GM18499 (cell line): ENCODE data around the gene CATSPER3.

Experiments used
- ATAC-seq: cut with Tn5 transposase; IDR thresholded peaks from one replicate; pipeline ENCODE4 v1.9.1; 2021; ENCODE audit warnings: moderate number of reproducible peaks; ENCODE audit not compliant: insufficient read depth, unreplicated experiment

CATSPER3 gene

GRCh38 chr5:135027697-135028615, 60.2 kb downstream of the CATSPER3 start:
- no peak for ATAC-seq

- no peak for ATAC-seq
Measured at GRCh38 chr5:135028791-135029476, 61.2 kb downstream of the CATSPER3 start.

- ATAC-seq = no peak
Measured at GRCh38 chr5:135029477-135030122, 61.9 kb downstream of the CATSPER3 start.

DNA sequence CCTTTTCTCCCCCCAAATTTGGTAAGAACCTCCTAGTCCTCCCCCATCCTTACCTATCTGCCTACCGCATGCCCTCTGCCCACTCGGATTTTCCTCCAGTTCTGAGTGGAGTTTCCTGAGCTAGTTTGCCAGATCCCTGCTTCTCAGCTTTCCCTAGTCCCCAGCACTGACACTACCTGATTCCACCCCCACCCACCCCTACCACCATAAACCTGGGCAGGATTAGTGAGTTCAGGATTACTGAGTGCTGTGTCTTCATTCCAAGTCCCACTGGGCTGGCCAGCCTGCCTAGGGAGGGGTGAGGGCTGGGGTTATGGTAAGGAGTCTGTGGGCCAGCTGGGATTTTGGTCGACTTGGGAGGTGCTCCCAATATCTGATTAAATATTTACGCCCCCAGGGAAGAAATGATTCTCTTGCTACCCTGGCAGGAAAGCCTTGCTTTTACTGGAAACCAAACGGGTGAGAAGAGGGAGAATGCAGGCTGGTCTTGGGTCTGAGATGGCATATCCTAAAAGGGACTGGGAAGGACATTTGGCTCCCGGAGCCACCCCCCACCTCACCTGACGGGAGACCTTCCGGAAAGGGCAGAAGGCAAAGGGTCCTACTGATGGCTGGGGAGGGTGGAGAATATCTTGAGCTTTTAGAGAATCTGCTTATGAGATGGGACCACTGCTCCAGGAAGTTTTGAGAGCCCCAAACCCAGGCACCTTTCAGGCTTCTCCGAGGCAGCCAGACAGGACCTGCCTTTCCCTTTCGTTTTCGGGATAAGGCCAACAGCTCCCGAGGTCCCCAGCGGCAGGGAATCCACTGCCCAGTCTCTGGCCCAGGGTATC, 62.6 kb downstream of the CATSPER3 start:
- no peak for ATAC-seq

DNA sequence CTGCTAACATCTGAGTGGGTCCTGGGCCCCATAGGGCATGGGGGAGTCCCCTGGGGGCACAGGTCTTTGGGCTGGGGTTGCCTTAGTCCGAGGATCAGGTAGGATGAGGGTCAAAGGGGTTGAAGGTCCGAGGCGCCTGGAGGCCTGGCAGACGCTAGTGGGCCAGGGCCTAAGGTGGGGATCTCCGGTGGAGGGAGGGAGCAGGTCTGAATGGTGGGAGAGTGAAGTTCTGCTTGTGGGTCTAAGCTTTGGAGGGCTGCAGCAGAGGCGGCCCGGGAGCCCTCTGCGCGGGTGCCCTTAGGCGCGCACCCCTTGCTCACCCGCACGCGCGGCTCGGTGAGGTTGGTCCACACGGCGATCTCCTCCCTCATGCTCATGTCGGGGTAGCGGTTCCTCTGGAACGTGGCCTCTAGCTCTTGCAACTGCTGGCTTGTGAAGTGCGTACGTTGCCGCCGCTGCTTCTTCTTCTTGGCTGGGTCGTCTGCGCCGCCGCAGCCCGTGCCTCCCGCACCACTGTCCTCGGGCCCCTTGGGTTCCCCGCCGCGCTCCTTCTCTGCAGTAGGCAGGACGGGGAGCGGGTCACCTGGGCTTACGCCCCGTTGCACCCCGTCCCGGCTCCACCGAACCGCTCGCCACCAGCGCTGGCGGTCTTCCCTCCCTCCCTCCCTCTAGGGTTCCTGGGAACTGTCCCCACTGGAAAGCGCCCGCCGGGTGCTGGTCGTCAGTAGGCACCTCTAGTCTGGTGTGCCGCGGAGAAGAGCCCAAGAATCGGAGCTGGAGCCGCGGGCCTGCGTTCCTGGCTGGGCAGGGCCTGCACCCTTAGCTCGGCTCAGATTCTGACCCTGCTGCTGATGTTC, 63.5 kb downstream of the CATSPER3 start:
- no peak for ATAC-seq

DNA sequence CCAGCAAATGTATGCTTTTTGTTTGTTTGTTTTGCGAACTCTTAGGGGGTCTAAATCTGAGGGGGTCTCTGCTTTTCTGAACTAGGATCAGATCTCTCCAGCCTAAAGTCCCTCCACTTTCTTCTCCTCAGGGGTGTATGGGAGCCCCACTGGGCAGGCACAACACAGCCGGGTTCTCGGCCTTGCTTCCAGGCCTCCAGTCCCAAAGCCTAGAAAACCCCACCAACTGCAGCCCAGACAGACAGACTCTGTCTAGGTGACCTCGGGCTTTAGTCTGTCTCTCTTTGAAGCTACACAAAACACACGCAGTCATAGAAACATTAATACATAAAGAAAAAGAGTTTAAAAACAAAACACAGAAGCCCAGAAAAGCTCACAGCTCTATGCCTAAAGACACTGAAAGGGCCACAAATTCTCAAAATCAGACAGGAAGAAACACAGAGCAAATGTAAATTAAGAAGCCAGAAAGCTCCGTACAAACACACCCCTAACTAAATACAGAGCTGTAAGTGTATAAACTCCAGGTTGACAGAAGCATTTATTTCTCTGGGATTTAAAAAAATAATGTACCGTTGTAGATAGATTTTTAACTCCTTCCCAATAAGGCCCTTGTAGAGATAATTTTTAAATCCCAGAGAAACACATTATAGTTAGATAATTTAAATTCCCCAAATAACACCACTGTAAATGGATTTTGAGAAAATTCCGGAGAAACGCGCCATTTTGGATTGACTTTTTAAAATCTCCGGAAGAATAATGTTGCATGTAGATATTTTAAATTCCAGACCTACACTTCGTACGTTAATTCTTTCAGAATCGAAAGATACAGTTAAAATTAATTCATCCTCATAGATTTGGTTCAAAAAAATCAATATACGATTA, 64.3 kb downstream of the CATSPER3 start:
- ATAC-seq = no peak

GRCh38 chr5:135032695-135032998, 64.9 kb downstream of the CATSPER3 start:
- no peak for ATAC-seq

GRCh38 chr5:135032999-135033861, 65.5 kb downstream of the CATSPER3 start:
- no peak for ATAC-seq

DNA sequence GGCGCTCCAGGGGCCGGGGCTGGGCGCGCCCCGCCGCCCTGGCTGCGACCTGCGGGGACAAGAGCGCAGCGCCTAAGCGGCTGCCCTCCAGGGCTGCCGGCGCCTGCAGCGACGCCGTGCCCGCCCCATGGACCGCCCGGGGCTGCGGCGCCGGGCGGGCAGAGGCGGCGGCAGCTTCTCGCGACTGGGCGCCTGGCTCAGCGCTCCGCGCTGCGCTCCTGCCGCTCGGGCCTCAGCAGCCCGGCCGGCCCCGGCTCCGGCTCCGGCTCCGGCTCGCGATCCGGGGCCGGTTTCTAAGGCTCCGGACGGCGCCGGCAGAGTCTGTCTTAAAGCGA, 66.2 kb downstream of the CATSPER3 start, which contains the start of gene PITX1:
PITX1 (minus strand) TSS at position 328 of the 335 bp plus-strand sequence. CDS start 347 bp downstream, outside the sequence.
- ATAC-seq = no peak

GRCh38 chr5:135034236-135034962, 66.7 kb downstream of the CATSPER3 start:
- ATAC-seq = no peak

GRCh38 chr5:135034963-135035677, 67.4 kb downstream of the CATSPER3 start:
- no peak for ATAC-seq

DNA sequence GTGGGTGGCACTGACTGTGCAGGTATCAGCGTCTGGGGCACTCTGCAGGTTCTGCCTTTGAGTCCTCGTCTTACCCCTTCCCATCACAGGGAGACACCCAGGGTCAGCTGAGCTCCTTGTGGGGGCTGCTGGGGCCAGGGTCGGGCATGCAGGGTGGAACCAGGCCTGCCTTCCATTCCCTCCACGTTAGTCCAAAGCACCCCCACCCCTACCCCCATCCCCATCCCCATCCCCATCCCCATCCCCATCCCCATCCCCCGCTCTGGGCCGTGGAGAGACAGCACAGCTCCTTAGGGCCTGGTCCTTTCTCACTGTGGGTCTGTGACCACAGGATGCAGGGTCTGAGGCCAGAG, 67.9 kb downstream of the CATSPER3 start:
- ATAC-seq = no peak

GRCh38 chr5:135036405-135036804, 68.7 kb downstream of the CATSPER3 start:
- no peak for ATAC-seq

DNA sequence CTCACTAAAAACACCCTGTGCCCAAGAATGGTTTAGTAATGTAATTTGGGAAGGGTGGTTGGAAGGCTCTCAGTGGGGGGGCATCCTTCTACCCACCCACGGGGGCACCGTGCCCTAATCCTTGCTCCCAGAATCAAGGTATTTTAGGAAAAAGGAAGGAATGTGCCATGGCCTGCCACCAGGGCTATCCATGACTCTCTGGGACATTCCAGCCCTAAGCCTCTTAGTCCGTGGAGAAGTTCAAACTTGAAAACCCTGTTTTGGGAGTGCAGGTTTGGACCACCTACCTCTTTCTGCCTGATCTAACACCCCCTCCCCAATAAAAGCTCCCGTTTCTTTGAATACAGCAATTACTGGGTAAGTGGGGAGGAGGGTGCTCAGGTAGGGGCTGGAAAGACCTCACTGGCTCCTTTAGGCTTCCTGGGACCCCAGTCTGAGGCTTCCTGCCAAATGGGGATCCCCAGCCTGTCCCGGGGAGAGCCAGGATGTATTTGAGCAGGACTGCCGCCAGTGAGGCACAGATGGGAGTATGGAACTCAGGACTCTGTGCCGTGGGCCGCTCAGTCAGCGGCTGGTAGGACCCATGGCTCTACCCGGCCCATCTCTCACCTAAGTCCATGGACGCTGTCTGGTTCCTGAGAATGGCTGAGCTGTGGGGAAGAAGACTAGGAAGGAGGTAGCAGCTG, 70.0 kb downstream of the CATSPER3 start:
- no peak for ATAC-seq

DNA sequence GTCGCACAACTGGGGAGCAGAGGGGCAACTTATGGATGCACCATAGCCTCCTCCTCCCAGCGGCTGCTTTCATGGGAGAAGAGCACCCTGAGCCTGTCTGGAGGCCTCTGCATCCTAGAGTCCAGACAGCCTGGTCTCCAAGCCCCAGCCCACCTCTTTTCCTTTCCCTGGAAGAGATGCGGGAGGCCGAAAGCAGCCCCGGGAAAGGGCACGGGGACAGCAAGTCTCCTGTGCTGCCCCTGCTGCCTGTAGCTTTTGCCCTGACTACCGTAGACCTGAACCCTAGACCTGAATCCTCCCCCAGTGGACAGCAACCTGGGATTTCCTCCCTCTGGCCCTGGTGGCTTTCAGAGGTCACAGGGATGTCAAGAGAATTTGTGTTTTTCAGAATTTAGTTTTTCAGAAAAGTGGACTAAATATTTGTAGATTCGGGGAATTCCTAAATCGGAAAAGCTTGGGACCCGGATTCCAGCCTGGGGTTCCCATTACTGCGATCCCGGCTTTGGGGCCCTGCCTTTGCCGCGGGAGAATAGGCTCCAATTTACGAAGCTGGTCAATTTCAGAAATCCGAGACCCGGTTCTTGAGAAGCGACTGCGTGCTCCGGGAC, 70.6 kb downstream of the CATSPER3 start:
- ATAC-seq = no peak
